Endothelial cell of umbilical vein (primary cell): ENCODE results near the gene INHA. TPM values are rescaled to one million over a fixed set of nuclear protein-coding genes. Genes with fewer than 3 reads are reported as not detected.

Experiments used
- BruUV-seq: library from RNA; stranded (reverse); fragments of 400-500 nt; replicated peaks from 2 replicates; lab custom pipeline; 2021; lab: Mats Ljungman, UMichigan
- CTCF ChIA-PET: fragments of 300-600, 350-600 bp; sonication (Branson Sonifier 250); formaldehyde crosslinking; loops from one replicate; lab custom pipeline; 2021; ENCODE audit warnings: antibody characterized with exemption, inconsistent platforms; lab: Charles Lee
- POLR2A ChIA-PET: fragments of 300-600, 350-600 bp; sonication (Branson Sonifier 250); formaldehyde crosslinking; loops from one replicate; lab custom pipeline; 2021; ENCODE audit warnings: antibody characterized with exemption, inconsistent platforms; lab: Charles Lee
- DNase-seq: peaks from one replicate; pipeline ENCODE4 v3.0.0-alpha.2; 2011; ENCODE audit warnings: low read depth, low spot score
- FAIRE-seq: peaks from 2 replicates; lab custom pipeline; 2011; peaks lifted over from hg19 to GRCh38; lab: Jason Lieb, UNC
- H2AFZ ChIP-seq: 2 replicates; pipeline ENCODE4 v1.6.0; 2012; ENCODE audit warnings: low read depth, low read length, control low read depth, inconsistent platforms
- H3K27ac ChIP-seq: 2 replicates; pipeline ENCODE4 v1.5.1; 2011; ENCODE audit warnings: low read depth, mild to moderate bottlenecking, control low read depth, low read length, moderate library complexity; ENCODE audit not compliant: insufficient read depth
- H3K27me3 ChIP-seq, 2 experiments: 2 replicates each; pipeline versions ENCODE4 v1.6.0 to v1.6.1; 2011; ENCODE audit warnings: low read length in 2 of 2, mixed read lengths in 1 of 2; ENCODE audit not compliant: control insufficient read depth in 2 of 2, insufficient read depth in 2 of 2
- H3K36me3 ChIP-seq, 2 experiments: 2 replicates in 1 of 2; 3 replicates in 1 of 2; pipeline ENCODE4 v1.5.1; 2011; ENCODE audit warnings: low read length in 2 of 2, mild to moderate bottlenecking in 1 of 2, moderate library complexity in 1 of 2; ENCODE audit not compliant: control insufficient read depth in 2 of 2, insufficient read depth in 2 of 2; ENCODE audit errors: extremely low read depth in 1 of 2
- H3K4me1 ChIP-seq: 3 replicates; pipeline ENCODE4 v1.5.1; 2011; ENCODE audit warnings: mild to moderate bottlenecking, low read length; ENCODE audit not compliant: control insufficient read depth, insufficient read depth; ENCODE audit errors: extremely low read depth
- H3K4me2 ChIP-seq: 2 replicates; pipeline ENCODE4 v1.6.1; 2011; ENCODE audit warnings: low read length, control low read depth, mixed read lengths; ENCODE audit not compliant: insufficient read depth
- H3K4me3 ChIP-seq, 3 experiments: fragments of 200-600 bp in 1 of 3; sonication (generic), shearing (Covaris generic) in 1 of 3; replicated peaks in 1 of 3; 2 replicates each; pipeline ENCODE4 v1.5.1; 2011 to 2016; ENCODE audit warnings: control low read depth in 3 of 3, low read length in 3 of 3, mild to moderate bottlenecking in 2 of 3, inconsistent platforms in 1 of 3, low read depth in 1 of 3, moderate library complexity in 1 of 3; ENCODE audit not compliant: insufficient read depth in 1 of 3
- H3K79me2 ChIP-seq: 2 replicates; pipeline ENCODE4 v1.6.0; 2012; ENCODE audit warnings: low read length, inconsistent platforms; ENCODE audit not compliant: control insufficient read depth, insufficient read depth
- H3K9ac ChIP-seq: replicated peaks from 2 replicates; pipeline ENCODE3; 2011; ENCODE audit warnings: low read length, control low read depth; ENCODE audit not compliant: insufficient read depth; ENCODE audit errors: extremely low read depth
- H3K9me1 ChIP-seq: replicated peaks from 3 replicates; pipeline ENCODE4 v1.6.0; 2011; ENCODE audit warnings: mild to moderate bottlenecking, low read length; ENCODE audit not compliant: control insufficient read depth, insufficient read depth; ENCODE audit errors: extremely low read depth
- H3K9me3 ChIP-seq: replicated peaks from 2 replicates; pipeline ENCODE4 v1.5.1; 2012; ENCODE audit warnings: low read length, inconsistent platforms; ENCODE audit not compliant: control insufficient read depth, insufficient read depth
- H4K20me1 ChIP-seq: replicated peaks from 2 replicates; pipeline ENCODE3; 2011; ENCODE audit warnings: mild to moderate bottlenecking, low read length; ENCODE audit not compliant: control insufficient read depth, insufficient read depth; ENCODE audit errors: extremely low read depth
- CTCF ChIP-seq, 2 donors: IDR thresholded peaks; 1 replicate in 1 of 2; 2 replicates in 1 of 2; pipeline ENCODE4 v1.5.1; 2011; ENCODE audit warnings: low read length in 2 of 2, mild to moderate bottlenecking in 2 of 2, moderate library complexity in 2 of 2, control low read depth in 1 of 2, inconsistent platforms in 1 of 2, low read depth in 1 of 2; ENCODE audit not compliant: insufficient read depth in 1 of 2; ENCODE audit errors: extremely low read depth in 1 of 2
- EZH2 ChIP-seq: IDR thresholded peaks from 2 replicates; pipeline ENCODE4 v1.6.1; 2012; ENCODE audit warnings: borderline replicate concordance, low read depth, mild to moderate bottlenecking, moderate library complexity, low read length, inconsistent platforms; ENCODE audit not compliant: severe bottlenecking
- FOS ChIP-seq: IDR thresholded peaks from 2 replicates; pipeline ENCODE4 v1.6.1; 2011; ENCODE audit warnings: mild to moderate bottlenecking, low read length, moderate library complexity, borderline replicate concordance; ENCODE audit not compliant: insufficient read depth
- GATA2 ChIP-seq: IDR thresholded peaks from 2 replicates; pipeline ENCODE4 v1.7.0; 2011; ENCODE audit warnings: low read depth, mild to moderate bottlenecking, moderate library complexity, mixed read lengths, low read length; ENCODE audit not compliant: insufficient read length, insufficient read depth
- JUN ChIP-seq: IDR thresholded peaks from 2 replicates; pipeline ENCODE4 v1.6.1; 2011; ENCODE audit warnings: borderline replicate concordance, low read depth; ENCODE audit not compliant: insufficient read length, insufficient read depth
- MYC ChIP-seq: IDR thresholded peaks from one replicate; pipeline ENCODE4 v1.6.1; 2011; ENCODE audit warnings: mild to moderate bottlenecking, low read depth, low read length
- POLR2A ChIP-seq: IDR thresholded peaks from 2 replicates; pipeline ENCODE4 v1.6.1; 2012; ENCODE audit warnings: low read depth, mild to moderate bottlenecking, control low read depth, low read length
- POLR2AphosphoS5 ChIP-seq: IDR thresholded peaks from 2 replicates; pipeline ENCODE4 v1.6.1; 2012; ENCODE audit warnings: low read depth, mild to moderate bottlenecking, control low read depth, low read length, moderate library complexity; ENCODE audit not compliant: insufficient read depth
- dilution Hi-C: fragments of 300-500 bp; cut with MboI; formaldehyde crosslinking; loops from one replicate; pipeline ENCODE4 v1.15.0; 2019; ENCODE audit warnings: low sequenced_read_pairs; ENCODE audit not compliant: extremely low pct_ligation_motif_present
- intact Hi-C: fragments of 100-400 bp; cut with micrococcal nuclease; formaldehyde crosslinking; loops from one replicate; pipeline ENCODE4 v1.10.0; 2022
- polyA plus RNA-seq, 4 experiments: library from polyadenylated mRNA; depleted of rRNA in 3 of 4; stranded (reverse) in 3 of 4; unstranded in 1 of 4; fragments of >200 nt; gene quantifications; 2 replicates each; pipeline versions ENCODE4 v1.2.1 to v1.2.3, GENCODE V29; 2011 to 2012; ENCODE audit warnings: missing spikeins in 1 of 4
- total RNA-seq: library from RNA; stranded (reverse); gene quantifications from 2 replicates; pipeline ENCODE4 v1.2.3, GENCODE V29; 2021
- TF ChIP-seq, protein P1 (sequence below): IDR thresholded peaks from 2 replicates; pipeline ENCODE4 v1.6.1; 2011; ENCODE audit not compliant: insufficient read depth, insufficient read length

INHA gene
- total and polyA plus RNA-seq, 2 donors (not counting 3 experiments of a cell fraction or from before 2014, with no cell fraction given) = 0.06 TPM; not detected in 1

DNA sequence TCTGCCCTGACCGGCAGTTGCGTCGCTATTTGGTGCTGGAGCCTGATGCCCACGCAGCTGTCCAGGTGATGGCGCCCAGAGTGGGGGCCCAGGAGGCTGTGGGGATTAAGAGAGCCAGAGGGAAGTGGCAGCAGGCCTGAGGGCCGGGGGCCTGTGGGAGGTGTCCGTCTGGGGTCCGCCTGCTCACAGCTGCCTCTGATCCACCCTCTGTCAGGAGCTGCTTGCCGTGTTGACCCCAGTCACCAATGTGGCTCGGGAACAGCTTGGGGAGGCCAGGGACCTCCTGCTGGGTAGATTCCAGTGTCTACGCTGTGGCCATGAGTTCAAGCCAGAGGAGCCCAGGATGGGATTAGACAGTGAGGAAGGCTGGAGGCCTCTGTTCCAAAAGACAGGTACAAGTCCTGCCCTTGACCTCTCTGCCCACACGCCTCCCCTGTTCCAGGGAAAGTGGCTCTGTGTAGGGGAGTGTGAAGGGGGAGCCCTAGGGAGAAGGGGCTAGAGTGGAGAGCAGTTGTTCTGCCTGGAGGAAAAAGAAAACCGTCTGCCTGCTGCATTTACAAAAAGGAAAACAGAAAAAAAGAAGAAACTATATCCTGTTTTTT is 37.1 kb downstream of the INHA start:
- dilution Hi-C loops (no loop called here), intact Hi-C loops (no loop called here)
- Histone ChIP-seq H3K36me3 (peaks cover 2 to 17% of the 10 kb centered on the region in 2 experiments), H3K27ac (no peak overlapping the region), H3K4me3 (no peak overlapping the region), H3K4me2 (no peak overlapping the region), H3K9ac (no peak overlapping the region), H3K9me3 (no peaks in the 10 kb centered on the region), H2AFZ (no peak overlapping the region), H4K20me1 (no peaks in the 10 kb centered on the region), H3K9me1 (no peaks in the 10 kb centered on the region), H3K79me2 (no peaks in the 10 kb centered on the region), H3K4me1 (no peaks in the 10 kb centered on the region), H3K27me3 (no peaks in the 10 kb centered on the region)
- TF ChIP-seq POLR2AphosphoS5 (no peak), CTCF (IDR thresholded peaks at IDR 0.05; ENCODE audit: extremely low read depth in 1 of 2, insufficient read depth in 1 of 2, low read depth in 1 of 2, low read length in 2 of 2) (no peak), MYC (no peak), EZH2 (no peak), FOS (no peak), JUN (no peak), GATA2 (no peak), POLR2A (no peak)
- TF ChIP-seq, protein P1, sequence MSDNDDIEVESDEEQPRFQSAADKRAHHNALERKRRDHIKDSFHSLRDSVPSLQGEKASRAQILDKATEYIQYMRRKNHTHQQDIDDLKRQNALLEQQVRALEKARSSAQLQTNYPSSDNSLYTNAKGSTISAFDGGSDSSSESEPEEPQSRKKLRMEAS = no peak
- POLR2A ChIA-PET = no interaction called here
- BruUV-seq = no TSS peak
- CTCF ChIA-PET = interaction anchor here (1.7 kb wide), 1 partner anchor 47 kb away, joined by 4 read pairs; no protein-coding TSS in a partner anchor
- FAIRE-seq (no peak), DNase-seq (no peak)
